ENCODE results near the gene PEX14.

PEX14 gene

GRCh38 chr1:10602936-10603335 is 128.2 kb downstream of the PEX14 start:
- in situ Hi-C loops (cut with MboI; ENCODE audit: low pct_unique_long_range_greater_than_20kb, low sequenced_read_pairs) = no loop called here
- DNase-seq = no peak

GRCh38 chr1:10604966-10605365 is 130.2 kb downstream of the PEX14 start:
- DNase-seq = no peak
- in situ Hi-C loops (cut with MboI; ENCODE audit: low pct_unique_long_range_greater_than_20kb, low sequenced_read_pairs) = no loop called here

GRCh38 chr1:10606064-10606463 is 131.3 kb downstream of the PEX14 start:
- no peak for DNase-seq
- in situ Hi-C loops (cut with MboI; ENCODE audit: low pct_unique_long_range_greater_than_20kb, low sequenced_read_pairs) = no loop called here

- no peak for DNase-seq
- in situ Hi-C loops (cut with MboI; ENCODE audit: low pct_unique_long_range_greater_than_20kb, low sequenced_read_pairs) = no loop called here
Measured at GRCh38 chr1:10607228-10607627, 132.5 kb downstream of the PEX14 start.

- in situ Hi-C loops (cut with MboI; ENCODE audit: low pct_unique_long_range_greater_than_20kb, low sequenced_read_pairs) = no loop called here
- no peak for DNase-seq
Measured at GRCh38 chr1:10608690-10609089, 133.9 kb downstream of the PEX14 start.

GRCh38 chr1:10610901-10611600 is 136.3 kb downstream of the PEX14 start:
- no peak for DNase-seq
- in situ Hi-C loops (cut with MboI; ENCODE audit: low pct_unique_long_range_greater_than_20kb, low sequenced_read_pairs) = no loop called here

GRCh38 chr1:10612436-10613160 is 137.8 kb downstream of the PEX14 start:
- in situ Hi-C loops (cut with MboI; ENCODE audit: low pct_unique_long_range_greater_than_20kb, low sequenced_read_pairs) = no loop called here
- DNase-seq = no peak

- no peak for DNase-seq
- in situ Hi-C loops (cut with MboI; ENCODE audit: low pct_unique_long_range_greater_than_20kb, low sequenced_read_pairs) = no loop called here
Measured at GRCh38 chr1:10613340-10613739, 138.6 kb downstream of the PEX14 start.

- no peak for DNase-seq
- in situ Hi-C loops (cut with MboI; ENCODE audit: low pct_unique_long_range_greater_than_20kb, low sequenced_read_pairs) = no loop called here
Measured at GRCh38 chr1:10613861-10614260, 139.1 kb downstream of the PEX14 start.

- DNase-seq = no peak
- in situ Hi-C loops (cut with MboI; ENCODE audit: low pct_unique_long_range_greater_than_20kb, low sequenced_read_pairs) = no loop called here
Measured at GRCh38 chr1:10614377-10615225, 139.9 kb downstream of the PEX14 start.

- in situ Hi-C loops (cut with MboI; ENCODE audit: low pct_unique_long_range_greater_than_20kb, low sequenced_read_pairs) = no loop called here
Measured at GRCh38 chr1:10615332-10615731, 140.6 kb downstream of the PEX14 start.

GRCh38 chr1:10615932-10616671 is 141.4 kb downstream of the PEX14 start:
- DNase-seq = no peak
- in situ Hi-C loops (cut with MboI; ENCODE audit: low pct_unique_long_range_greater_than_20kb, low sequenced_read_pairs) = no loop called here

More at GRCh38 chr1:10615332-10615731, 140.6 kb downstream of the PEX14 start:
- DNase-seq = no peak

GRCh38 chr1:10616696-10617095 is 141.9 kb downstream of the PEX14 start:
- no peak for DNase-seq
- in situ Hi-C loops (cut with MboI; ENCODE audit: low pct_unique_long_range_greater_than_20kb, low sequenced_read_pairs) = no loop called here

GRCh38 chr1:10617318-10617717 is 142.6 kb downstream of the PEX14 start:
- no peak for DNase-seq
- in situ Hi-C loops (cut with MboI; ENCODE audit: low pct_unique_long_range_greater_than_20kb, low sequenced_read_pairs) = no loop called here

GRCh38 chr1:10617931-10618885 is 143.5 kb downstream of the PEX14 start:
- in situ Hi-C loops (cut with MboI; ENCODE audit: low pct_unique_long_range_greater_than_20kb, low sequenced_read_pairs) = no loop called here
- no peak for DNase-seq

GRCh38 chr1:10620776-10621175 is 146.0 kb downstream of the PEX14 start:
- no peak for DNase-seq
- in situ Hi-C loops (cut with MboI; ENCODE audit: low pct_unique_long_range_greater_than_20kb, low sequenced_read_pairs) = no loop called here

- no peak for DNase-seq
- in situ Hi-C loops (cut with MboI; ENCODE audit: low pct_unique_long_range_greater_than_20kb, low sequenced_read_pairs) = no loop called here
Measured at GRCh38 chr1:10621906-10622305, 147.2 kb downstream of the PEX14 start.

Measured in KBM-7 (cell line).